Measurements from ENCODE around the gene CFAP44.

The CFAP44 gene

GRCh38 chr3:113438224-113438623 lies 3.1 kb downstream of the CFAP44 start:
- Histone ChIP-seq H3K27me3 (ENCODE audit: control insufficient read depth, insufficient read depth, low read length) (no peaks in the 10 kb centered on the region), H3K36me3 (ENCODE audit: control insufficient read depth, insufficient read depth, low read length) (no peaks in the 10 kb centered on the region), H3K79me2 (no peaks in the 10 kb centered on the region), H2AFZ (no peak overlapping the region), H3K4me3 (ENCODE audit: low read depth, low read length) (no peak overlapping the region), H3K4me1 (no peaks in the 10 kb centered on the region), H3K4me2 (ENCODE audit: low read length) (no peak overlapping the region), H3K9me3 (ENCODE audit: control insufficient read depth, low read length) (no peaks in the 10 kb centered on the region), H3K27ac (no peak overlapping the region), H3K9ac (no peak overlapping the region)
- no peak for TF ChIP-seq CTCF (IDR thresholded peaks at IDR 0.05)

GRCh38 chr3:113437411-113437810 lies 3.9 kb downstream of the CFAP44 start:
- TF ChIP-seq CTCF (IDR thresholded peaks at IDR 0.05) = no peak
- Histone ChIP-seq H3K9ac (no peak overlapping the region), H3K4me2 (ENCODE audit: low read length) (no peak overlapping the region), H3K4me1 (no peaks in the 10 kb centered on the region), H3K36me3 (ENCODE audit: control insufficient read depth, insufficient read depth, low read length) (no peaks in the 10 kb centered on the region), H3K9me3 (ENCODE audit: control insufficient read depth, low read length) (no peaks in the 10 kb centered on the region), H3K79me2 (no peaks in the 10 kb centered on the region), H3K4me3 (ENCODE audit: low read depth, low read length) (no peak overlapping the region), H3K27ac (no peak overlapping the region), H3K27me3 (ENCODE audit: control insufficient read depth, insufficient read depth, low read length) (no peaks in the 10 kb centered on the region), H2AFZ (no peak overlapping the region)

GRCh38 chr3:113436809-113437208 lies 4.5 kb downstream of the CFAP44 start:
- TF ChIP-seq CTCF (IDR thresholded peaks at IDR 0.05) = no peak
- Histone ChIP-seq H3K9ac (no peak overlapping the region), H3K4me2 (ENCODE audit: low read length) (no peak overlapping the region), H3K79me2 (no peaks in the 10 kb centered on the region), H3K4me1 (no peaks in the 10 kb centered on the region), H3K27me3 (ENCODE audit: control insufficient read depth, insufficient read depth, low read length) (no peaks in the 10 kb centered on the region), H3K36me3 (ENCODE audit: control insufficient read depth, insufficient read depth, low read length) (no peaks in the 10 kb centered on the region), H3K4me3 (ENCODE audit: low read depth, low read length) (no peak overlapping the region), H3K27ac (no peak overlapping the region), H3K9me3 (ENCODE audit: control insufficient read depth, low read length) (no peaks in the 10 kb centered on the region), H2AFZ (no peak overlapping the region)

GRCh38 chr3:113431811-113432210 lies 9.5 kb downstream of the CFAP44 start:
- Histone ChIP-seq H3K4me3 (ENCODE audit: low read depth, low read length) (no peak overlapping the region), H3K9me3 (ENCODE audit: control insufficient read depth, low read length) (no peaks in the 10 kb centered on the region), H3K79me2 (no peaks in the 10 kb centered on the region), H3K9ac (no peak overlapping the region), H3K4me1 (no peaks in the 10 kb centered on the region), H3K36me3 (ENCODE audit: control insufficient read depth, insufficient read depth, low read length) (no peaks in the 10 kb centered on the region), H3K27me3 (ENCODE audit: control insufficient read depth, insufficient read depth, low read length) (no peaks in the 10 kb centered on the region), H3K4me2 (ENCODE audit: low read length) (no peak overlapping the region), H2AFZ (no peak overlapping the region), H3K27ac (no peak overlapping the region)
- no peak for TF ChIP-seq CTCF (IDR thresholded peaks at IDR 0.05)

GRCh38 chr3:113428581-113428980 lies 12.7 kb downstream of the CFAP44 start:
- no peak overlapping the region for H3K4me2 ChIP-seq (ENCODE audit: low read length)
- no peak overlapping the region for H2AFZ ChIP-seq
- no peak overlapping the region for H3K9ac ChIP-seq
- no peaks in the 10 kb centered on the region for H3K9me3 ChIP-seq (ENCODE audit: control insufficient read depth, low read length)
- H3K4me1 ChIP-seq = no peaks in the 10 kb centered on the region
- no peaks in the 10 kb centered on the region for H3K36me3 ChIP-seq (ENCODE audit: control insufficient read depth, insufficient read depth, low read length)
- H3K4me3 ChIP-seq (ENCODE audit: low read depth, low read length) = no peak overlapping the region
- H3K27ac ChIP-seq = no peak overlapping the region
- no peaks in the 10 kb centered on the region for H3K79me2 ChIP-seq
- no peak for TF ChIP-seq CTCF (IDR thresholded peaks at IDR 0.05)
- H3K27me3 ChIP-seq (ENCODE audit: control insufficient read depth, insufficient read depth, low read length) = no peaks in the 10 kb centered on the region
